ENCODE measurements around the gene GSE1.

DNA sequence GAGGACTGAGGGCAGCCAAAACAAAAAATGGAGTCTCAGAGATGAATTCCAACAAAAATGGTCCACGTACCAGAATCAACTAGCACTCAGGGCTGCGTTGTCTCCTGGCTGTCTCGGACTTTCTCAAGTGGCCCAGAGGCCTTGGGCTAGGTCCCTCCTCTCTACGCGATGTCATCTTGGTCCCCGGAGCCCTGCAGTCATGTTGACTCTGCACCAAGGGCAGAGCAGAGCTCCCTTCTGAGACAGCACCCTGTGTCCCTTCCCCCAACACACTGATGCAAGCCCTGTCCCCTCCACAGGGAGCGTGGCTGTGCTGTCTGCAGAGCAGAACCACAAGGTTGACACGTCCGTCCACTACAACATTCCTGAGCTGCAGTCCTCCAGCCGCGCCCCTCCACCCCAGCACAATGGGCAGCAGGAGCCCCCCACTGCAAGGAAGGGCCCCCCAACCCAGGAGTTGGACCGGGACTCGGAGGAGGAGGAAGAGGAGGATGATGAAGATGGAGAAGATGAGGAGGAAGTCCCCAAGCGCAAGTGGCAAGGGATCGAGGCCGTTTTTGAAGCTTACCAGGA lies 54.8 kb downstream of the GSE1 start:
- TF ChIP-seq, protein P1, sequence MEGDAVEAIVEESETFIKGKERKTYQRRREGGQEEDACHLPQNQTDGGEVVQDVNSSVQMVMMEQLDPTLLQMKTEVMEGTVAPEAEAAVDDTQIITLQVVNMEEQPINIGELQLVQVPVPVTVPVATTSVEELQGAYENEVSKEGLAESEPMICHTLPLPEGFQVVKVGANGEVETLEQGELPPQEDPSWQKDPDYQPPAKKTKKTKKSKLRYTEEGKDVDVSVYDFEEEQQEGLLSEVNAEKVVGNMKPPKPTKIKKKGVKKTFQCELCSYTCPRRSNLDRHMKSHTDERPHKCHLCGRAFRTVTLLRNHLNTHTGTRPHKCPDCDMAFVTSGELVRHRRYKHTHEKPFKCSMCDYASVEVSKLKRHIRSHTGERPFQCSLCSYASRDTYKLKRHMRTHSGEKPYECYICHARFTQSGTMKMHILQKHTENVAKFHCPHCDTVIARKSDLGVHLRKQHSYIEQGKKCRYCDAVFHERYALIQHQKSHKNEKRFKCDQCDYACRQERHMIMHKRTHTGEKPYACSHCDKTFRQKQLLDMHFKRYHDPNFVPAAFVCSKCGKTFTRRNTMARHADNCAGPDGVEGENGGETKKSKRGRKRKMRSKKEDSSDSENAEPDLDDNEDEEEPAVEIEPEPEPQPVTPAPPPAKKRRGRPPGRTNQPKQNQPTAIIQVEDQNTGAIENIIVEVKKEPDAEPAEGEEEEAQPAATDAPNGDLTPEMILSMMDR (optimal IDR thresholded peaks at IDR 0.05 in 1 of 3, IDR thresholded peaks at IDR 0.05 in 1 of 3, conservative IDR thresholded peaks at IDR 0.05 in 1 of 3; ENCODE audit: extremely low read depth in 1 of 3, insufficient read depth in 2 of 3, low read length in 3 of 3) = no peak
- TF ChIP-seq EZH2 (IDR thresholded peaks at IDR 0.05; ENCODE audit: low read length) = no peak

Measured in keratinocyte (primary cell).